ENCODE results near the gene PAX2.
A peak's percentile ranks its signal among the peaks of the same experiment; 100 is the strongest.

The PAX2 gene

GRCh38 chr10:100814751-100815474 is 69.5 kb downstream of the PAX2 start:
- peaks cover 12 to 22% of the 10 kb centered on the region in 2 donors for H3K27me3 ChIP-seq (ENCODE audit: control insufficient read depth in 2 of 2, insufficient read depth in 2 of 2, low read length in 2 of 2)
- H3K27ac ChIP-seq (ENCODE audit: low read depth in 2 of 2, low read length in 2 of 2) = no peak overlapping the region
- H3K4me3 ChIP-seq (ENCODE audit: low read length in 2 of 2) = no peak overlapping the region
- no peaks in the 10 kb centered on the region for H3K36me3 ChIP-seq (ENCODE audit: control insufficient read depth in 2 of 2, insufficient read depth in 2 of 2, low read length in 2 of 2)
- H3K9ac ChIP-seq (ENCODE audit: low read depth in 1 of 2, low read length in 2 of 2) = no peak overlapping the region
- no peaks in the 10 kb centered on the region for H3K9me3 ChIP-seq (ENCODE audit: control insufficient read depth in 2 of 2, low read length in 2 of 2)
- H3K4me1 ChIP-seq (ENCODE audit: control insufficient read depth in 2 of 2, insufficient read depth in 2 of 2, low read length in 2 of 2) = no peaks in the 10 kb centered on the region

GRCh38 chr10:100816671-100817070 is 71.3 kb downstream of the PAX2 start:
- Histone ChIP-seq H3K4me1 (ENCODE audit: control insufficient read depth in 2 of 2, insufficient read depth in 2 of 2, low read length in 2 of 2) (no peaks in the 10 kb centered on the region), H3K4me3 (ENCODE audit: low read length in 2 of 2) (no peak overlapping the region), H3K27ac (ENCODE audit: low read depth in 2 of 2, low read length in 2 of 2) (no peak overlapping the region), H3K36me3 (ENCODE audit: control insufficient read depth in 2 of 2, insufficient read depth in 2 of 2, low read length in 2 of 2) (no peaks in the 10 kb centered on the region), H3K9me3 (ENCODE audit: control insufficient read depth in 2 of 2, low read length in 2 of 2) (no peaks in the 10 kb centered on the region), H3K27me3 (ENCODE audit: control insufficient read depth in 2 of 2, insufficient read depth in 2 of 2, low read length in 2 of 2) (peaks cover 14 to 23% of the 10 kb centered on the region in 2 donors), H3K9ac (ENCODE audit: low read depth in 1 of 2, low read length in 2 of 2) (no peak overlapping the region)

GRCh38 chr10:100817268-100817839 is 72.0 kb downstream of the PAX2 start:
- H3K4me1 ChIP-seq (ENCODE audit: control insufficient read depth in 2 of 2, insufficient read depth in 2 of 2, low read length in 2 of 2) = no peaks in the 10 kb centered on the region
- no peak overlapping the region for H3K9ac ChIP-seq (ENCODE audit: low read depth in 1 of 2, low read length in 2 of 2)
- no peaks in the 10 kb centered on the region for H3K9me3 ChIP-seq (ENCODE audit: control insufficient read depth in 2 of 2, low read length in 2 of 2)
- H3K27me3 ChIP-seq (ENCODE audit: control insufficient read depth in 2 of 2, insufficient read depth in 2 of 2, low read length in 2 of 2) = peaks cover 13 to 20% of the 10 kb centered on the region in 2 donors
- no peak overlapping the region for H3K27ac ChIP-seq (ENCODE audit: low read depth in 2 of 2, low read length in 2 of 2)
- no peak overlapping the region for H3K4me3 ChIP-seq (ENCODE audit: low read length in 2 of 2)
- H3K36me3 ChIP-seq (ENCODE audit: control insufficient read depth in 2 of 2, insufficient read depth in 2 of 2, low read length in 2 of 2) = no peaks in the 10 kb centered on the region

GRCh38 chr10:100819424-100819823 is 74.0 kb downstream of the PAX2 start:
- no peaks in the 10 kb centered on the region for H3K9me3 ChIP-seq (ENCODE audit: control insufficient read depth in 2 of 2, low read length in 2 of 2)
- H3K9ac ChIP-seq (ENCODE audit: low read depth in 1 of 2, low read length in 2 of 2) = no peak overlapping the region
- H3K27ac ChIP-seq (ENCODE audit: low read depth in 2 of 2, low read length in 2 of 2) = no peak overlapping the region
- no peaks in the 10 kb centered on the region for H3K36me3 ChIP-seq (ENCODE audit: control insufficient read depth in 2 of 2, insufficient read depth in 2 of 2, low read length in 2 of 2)
- peaks cover 14 to 35% of the 10 kb centered on the region in 2 donors for H3K27me3 ChIP-seq (ENCODE audit: control insufficient read depth in 2 of 2, insufficient read depth in 2 of 2, low read length in 2 of 2)
- no peaks in the 10 kb centered on the region for H3K4me1 ChIP-seq (ENCODE audit: control insufficient read depth in 2 of 2, insufficient read depth in 2 of 2, low read length in 2 of 2)
- no peak overlapping the region for H3K4me3 ChIP-seq (ENCODE audit: low read length in 2 of 2)

GRCh38 chr10:100823194-100823593 is 77.8 kb downstream of the PAX2 start:
- no peak overlapping the region for H3K9ac ChIP-seq (ENCODE audit: low read depth in 1 of 2, low read length in 2 of 2)
- H3K4me1 ChIP-seq (ENCODE audit: control insufficient read depth in 2 of 2, insufficient read depth in 2 of 2, low read length in 2 of 2) = peaks cover 9 to 10% of the 10 kb centered on the region in 2 donors
- no peak overlapping the region for H3K27ac ChIP-seq (ENCODE audit: low read depth in 2 of 2, low read length in 2 of 2)
- H3K36me3 ChIP-seq (ENCODE audit: control insufficient read depth in 2 of 2, insufficient read depth in 2 of 2, low read length in 2 of 2) = no peaks in the 10 kb centered on the region
- peaks cover 33 to 52% of the 10 kb centered on the region in 2 donors for H3K27me3 ChIP-seq (ENCODE audit: control insufficient read depth in 2 of 2, insufficient read depth in 2 of 2, low read length in 2 of 2)
- no peaks in the 10 kb centered on the region for H3K9me3 ChIP-seq (ENCODE audit: control insufficient read depth in 2 of 2, low read length in 2 of 2)
- no peak overlapping the region for H3K4me3 ChIP-seq (ENCODE audit: low read length in 2 of 2)

- no peaks in the 10 kb centered on the region for H3K36me3 ChIP-seq (ENCODE audit: control insufficient read depth in 2 of 2, insufficient read depth in 2 of 2, low read length in 2 of 2)
- H3K9ac ChIP-seq (ENCODE audit: low read depth in 1 of 2, low read length in 2 of 2) = no peak overlapping the region
- peaks cover 48 to 66% of the 10 kb centered on the region in 2 donors for H3K27me3 ChIP-seq (ENCODE audit: control insufficient read depth in 2 of 2, insufficient read depth in 2 of 2, low read length in 2 of 2)
- no peaks in the 10 kb centered on the region for H3K9me3 ChIP-seq (ENCODE audit: control insufficient read depth in 2 of 2, low read length in 2 of 2)
- H3K4me1 ChIP-seq (ENCODE audit: control insufficient read depth in 2 of 2, insufficient read depth in 2 of 2, low read length in 2 of 2) = peaks cover 14 to 19% of the 10 kb centered on the region in 2 donors
- no peak overlapping the region for H3K4me3 ChIP-seq (ENCODE audit: low read length in 2 of 2)
- no peak overlapping the region for H3K27ac ChIP-seq (ENCODE audit: low read depth in 2 of 2, low read length in 2 of 2)
Observed at GRCh38 chr10:100824886-100825285, 79.5 kb downstream of the PAX2 start.

GRCh38 chr10:100825325-100825875 is 80.0 kb downstream of the PAX2 start:
- H3K4me1 ChIP-seq (ENCODE audit: control insufficient read depth in 2 of 2, insufficient read depth in 2 of 2, low read length in 2 of 2) = peaks cover 14 to 19% of the 10 kb centered on the region in 2 donors
- no peak overlapping the region for H3K9ac ChIP-seq (ENCODE audit: low read depth in 1 of 2, low read length in 2 of 2)
- H3K36me3 ChIP-seq (ENCODE audit: control insufficient read depth in 2 of 2, insufficient read depth in 2 of 2, low read length in 2 of 2) = no peaks in the 10 kb centered on the region
- no peak overlapping the region for H3K4me3 ChIP-seq (ENCODE audit: low read length in 2 of 2)
- no peaks in the 10 kb centered on the region for H3K9me3 ChIP-seq (ENCODE audit: control insufficient read depth in 2 of 2, low read length in 2 of 2)
- no peak overlapping the region for H3K27ac ChIP-seq (ENCODE audit: low read depth in 2 of 2, low read length in 2 of 2)
- peaks cover 52 to 71% of the 10 kb centered on the region in 2 donors for H3K27me3 ChIP-seq (ENCODE audit: control insufficient read depth in 2 of 2, insufficient read depth in 2 of 2, low read length in 2 of 2)

- Histone ChIP-seq H3K36me3 (ENCODE audit: control insufficient read depth in 2 of 2, insufficient read depth in 2 of 2, low read length in 2 of 2) (no peaks in the 10 kb centered on the region), H3K27me3 (ENCODE audit: control insufficient read depth in 2 of 2, insufficient read depth in 2 of 2, low read length in 2 of 2) (peaks cover 59 to 75% of the 10 kb centered on the region in 2 donors), H3K4me3 (ENCODE audit: low read length in 2 of 2) (peak overlapping the region in 1 of 2 donors; percentile 59), H3K9me3 (ENCODE audit: control insufficient read depth in 2 of 2, low read length in 2 of 2) (no peaks in the 10 kb centered on the region), H3K9ac (ENCODE audit: low read depth in 1 of 2, low read length in 2 of 2) (no peak overlapping the region), H3K4me1 (ENCODE audit: control insufficient read depth in 2 of 2, insufficient read depth in 2 of 2, low read length in 2 of 2) (peaks cover 14 to 19% of the 10 kb centered on the region in 2 donors), H3K27ac (ENCODE audit: low read depth in 2 of 2, low read length in 2 of 2) (no peak overlapping the region)
Observed at GRCh38 chr10:100826031-100826651, 80.8 kb downstream of the PAX2 start.

GRCh38 chr10:100826661-100826982 is 81.2 kb downstream of the PAX2 start:
- peaks cover 60 to 77% of the 10 kb centered on the region in 2 donors for H3K27me3 ChIP-seq (ENCODE audit: control insufficient read depth in 2 of 2, insufficient read depth in 2 of 2, low read length in 2 of 2)
- peak overlapping the region; percentile 51 to 59 for H3K4me3 ChIP-seq (ENCODE audit: low read length in 2 of 2)
- peak overlapping the region in 1 of 2 donors; percentile 53 for H3K9ac ChIP-seq (ENCODE audit: low read depth in 1 of 2, low read length in 2 of 2)
- H3K4me1 ChIP-seq (ENCODE audit: control insufficient read depth in 2 of 2, insufficient read depth in 2 of 2, low read length in 2 of 2) = peaks cover 14 to 19% of the 10 kb centered on the region in 2 donors
- H3K36me3 ChIP-seq (ENCODE audit: control insufficient read depth in 2 of 2, insufficient read depth in 2 of 2, low read length in 2 of 2) = no peaks in the 10 kb centered on the region
- H3K9me3 ChIP-seq (ENCODE audit: control insufficient read depth in 2 of 2, low read length in 2 of 2) = no peaks in the 10 kb centered on the region
- H3K27ac ChIP-seq (ENCODE audit: low read depth in 2 of 2, low read length in 2 of 2) = no peak overlapping the region

Measured in mucosa of rectum (tissue), 2 donors.